Muscle of back (tissue), 11 donors: ENCODE measurements around the gene GPX3. TPM values are rescaled to one million over a fixed set of nuclear protein-coding genes. Genes with fewer than 3 reads are reported as not detected.

Experiments used
- DNase-seq, 3 donors: peaks; one replicate each; pipeline versions ENCODE4 v3.0.0 to v3.0.0-alpha.2; 2013
- polyA plus RNA-seq, 10 donors: library from polyadenylated mRNA; unstranded; fragments of 120-200 nt; gene quantifications; one replicate each; pipeline ENCODE4 v1.2.1, GENCODE V29; 2013; ENCODE audit not compliant: insufficient read length in 10 of 10

The GPX3 gene
- polyA plus RNA-seq, 10 donors, result 27.9 to 119 (median 61.5) TPM

DNA sequence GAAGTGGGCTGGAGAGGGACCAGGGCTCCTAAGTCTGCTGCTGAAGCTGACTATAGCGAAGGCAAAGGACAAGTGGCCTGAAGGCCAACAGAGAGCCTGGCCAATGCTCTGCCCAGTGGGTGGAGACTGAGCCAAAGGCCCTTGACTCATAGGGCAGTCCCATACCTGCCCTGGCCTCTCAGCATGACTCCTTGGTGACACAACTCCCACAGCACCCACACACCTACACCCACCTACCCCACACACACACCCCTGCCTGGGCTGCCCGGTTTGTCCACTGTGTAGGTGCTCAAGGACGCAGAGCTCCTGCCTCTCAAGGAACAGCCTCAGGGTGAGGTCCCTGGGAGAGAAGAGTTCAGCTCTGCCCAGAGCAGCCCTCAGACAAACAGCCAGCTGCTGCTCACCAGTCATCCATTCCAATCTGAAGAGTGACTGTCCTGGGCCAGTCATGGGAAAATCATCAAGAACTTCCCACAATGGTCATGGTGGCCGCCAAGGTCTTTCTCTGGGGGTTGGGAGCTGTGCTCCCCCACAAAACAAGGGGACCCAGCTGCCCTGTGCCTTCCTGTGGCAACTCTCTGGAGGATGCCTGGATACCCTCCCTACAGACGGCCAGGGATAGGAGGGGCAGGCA is 55.4 kb downstream of the GPX3 start:
- DNase-seq, result no peak

DNA sequence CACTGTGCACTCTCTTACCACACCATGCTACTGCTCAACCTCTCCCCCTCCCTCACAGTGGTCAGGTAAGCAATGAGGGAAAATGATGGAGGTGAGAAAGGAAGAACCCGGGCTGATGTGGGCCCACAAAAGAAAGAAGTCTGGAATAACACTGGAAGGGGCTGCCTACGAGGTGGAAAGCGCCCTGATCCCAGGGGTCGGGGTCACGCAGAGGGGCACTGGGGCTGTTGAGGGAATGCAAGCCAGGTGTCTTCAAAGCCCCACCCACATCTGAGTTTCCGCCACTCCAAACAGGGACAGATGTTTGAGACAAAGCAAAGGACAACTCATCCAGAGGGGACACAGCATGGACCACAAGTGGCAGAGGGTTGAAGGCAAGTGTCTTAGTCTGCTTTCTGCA is 56.2 kb downstream of the GPX3 start:
- DNase-seq, result no peak

- no peak for DNase-seq
Measured at GRCh38 chr5:151077419-151077818, 57.0 kb downstream of the GPX3 start.

DNA sequence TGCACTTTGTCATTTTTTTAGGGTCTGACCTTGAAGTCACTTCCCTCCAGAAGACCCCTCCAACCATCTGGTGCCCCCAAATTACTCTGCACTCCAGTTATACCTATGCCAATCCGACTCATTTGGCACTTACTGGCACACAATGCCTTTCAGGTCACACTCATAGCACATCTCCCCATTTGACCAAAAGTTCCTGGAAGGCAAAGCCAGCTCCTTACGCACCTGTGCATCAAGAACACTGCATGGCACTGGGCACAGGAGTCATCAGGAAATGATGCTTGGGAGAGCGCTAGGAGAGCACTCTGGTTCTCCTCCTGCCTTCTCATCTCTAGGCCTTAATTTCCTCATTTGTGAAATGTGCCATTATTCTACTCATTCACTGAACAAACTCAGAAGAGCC is 57.6 kb downstream of the GPX3 start:
- DNase-seq, result no peak

Other genes with a start within 250 kb of the GPX3 start
- gene SMIM3, start 241.8 kb upstream of the GPX3 start, polyA plus RNA-seq, result 10 to 100 TPM in 3 of 10 donors, 1 to 10 TPM in 7; 7.4 to 10.4 (median 9.2) TPM
- gene IRGM, start 174.1 kb upstream of the GPX3 start, polyA plus RNA-seq, result under 1 TPM in 7 of 10 donors, not detected in 3; 0.13 to 0.56 (median 0.18) TPM
- 10 to 100 TPM in 6 of 10 donors, 1 to 10 TPM in 4; 8.6 to 17.6 (median 10.4) TPM for gene ZNF300, start 115.6 kb upstream of the GPX3 start, polyA plus RNA-seq
- gene TNIP1, start 60.4 kb downstream of the GPX3 start, polyA plus RNA-seq, result 100 to 1,000 TPM in 1 of 10 donors, 10 to 100 TPM in 9; 63.8 to 102 (median 81.3) TPM
- gene ANXA6, start 137.2 kb downstream of the GPX3 start, polyA plus RNA-seq, result 100 to 1,000 TPM; 292 to 391 (median 361) TPM
- gene CCDC69, start 203.5 kb downstream of the GPX3 start, polyA plus RNA-seq, result 100 to 1,000 TPM in 1 of 10 donors, 10 to 100 TPM in 9; 30.9 to 101 (median 75.1) TPM
- gene GM2A, start 232.6 kb downstream of the GPX3 start, polyA plus RNA-seq, result 10 to 100 TPM; 18.1 to 30.5 (median 21.6) TPM